HG03442 (cell line): ENCODE data around the gene ERICH4.
"Not testable (repeated sequence)": the region's sequence is repeated elsewhere in the genome, so short reads cannot be mapped to it uniquely, and the experiment has no call there.

ENCODE experiments used
- ATAC-seq: cut with Tn5 transposase; IDR thresholded peaks from one replicate; pipeline ENCODE4 v1.9.1; 2021; ENCODE audit warnings: mild to moderate bottlenecking, moderate library complexity; ENCODE audit not compliant: unreplicated experiment

ERICH4 gene, protein sequence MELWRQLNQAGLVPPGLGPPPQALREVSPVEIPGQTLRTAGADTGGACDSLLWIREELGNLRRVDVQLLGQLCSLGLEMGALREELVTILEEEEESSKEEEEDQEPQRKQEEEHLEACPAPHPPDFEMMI

DNA sequence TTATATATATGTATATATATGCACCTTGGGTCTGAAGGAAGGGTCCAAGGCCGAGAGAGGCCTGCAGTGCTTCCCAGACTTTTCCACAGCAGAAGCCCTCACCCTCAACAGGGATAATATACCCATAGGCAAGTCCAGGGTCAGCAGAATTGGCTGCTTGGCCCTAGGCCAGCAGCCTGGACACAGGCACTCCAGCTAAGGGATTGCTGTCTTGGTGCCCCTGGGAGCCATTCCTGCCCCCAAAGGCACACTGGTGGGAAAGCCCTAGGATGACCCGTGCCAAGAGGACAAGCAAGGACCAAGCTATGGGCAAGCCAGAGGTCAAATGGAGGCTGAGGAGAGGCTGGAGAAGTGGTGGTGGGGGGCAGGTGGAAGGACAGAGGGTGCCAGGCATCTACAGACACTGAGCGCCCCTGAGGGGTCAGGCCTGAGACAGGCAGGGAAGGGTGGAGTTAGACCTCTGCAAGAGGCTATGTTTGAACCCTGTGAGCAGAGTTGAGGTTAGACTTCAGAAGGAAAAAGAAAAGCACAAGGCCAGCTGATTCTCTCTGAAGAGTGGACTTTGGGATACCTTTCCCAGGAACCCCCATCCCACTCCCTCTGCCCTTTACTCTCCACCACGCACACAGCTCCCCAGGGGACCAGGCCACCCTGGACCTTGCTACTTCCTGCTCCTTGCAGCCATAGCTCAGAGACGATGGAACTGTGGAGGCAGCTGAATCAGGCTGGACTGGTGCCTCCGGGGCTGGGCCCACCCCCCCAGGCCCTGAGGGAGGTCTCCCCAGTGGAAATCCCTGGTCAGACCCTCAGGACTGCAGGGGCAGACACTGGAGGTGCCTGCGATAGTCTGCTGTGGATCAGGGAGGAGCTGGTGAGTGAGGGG is at the start of gene ERICH4:
Gene ERICH4 (plus strand): TSS at position 684 of the 883 bp plus-strand sequence. CDS start 14 bp downstream, at position 698.
- ATAC-seq: no peak

- no peak for ATAC-seq
Measured at GRCh38 chr19:41395355-41395754, 47.6 kb upstream of the ERICH4 start.

GRCh38 chr19:41397086-41398049 is 45.6 kb upstream of the ERICH4 start, which contains the start of the genes BCKDHA and EXOSC5:
Gene BCKDHA (plus strand): TSS chr19:41397818. CDS start chr19:41397828, 10 bp downstream.
Gene EXOSC5 (minus strand): TSS chr19:41397359. CDS start chr19:41397328, 31 bp downstream.
- ATAC-seq: peak; percentile 86

DNA sequence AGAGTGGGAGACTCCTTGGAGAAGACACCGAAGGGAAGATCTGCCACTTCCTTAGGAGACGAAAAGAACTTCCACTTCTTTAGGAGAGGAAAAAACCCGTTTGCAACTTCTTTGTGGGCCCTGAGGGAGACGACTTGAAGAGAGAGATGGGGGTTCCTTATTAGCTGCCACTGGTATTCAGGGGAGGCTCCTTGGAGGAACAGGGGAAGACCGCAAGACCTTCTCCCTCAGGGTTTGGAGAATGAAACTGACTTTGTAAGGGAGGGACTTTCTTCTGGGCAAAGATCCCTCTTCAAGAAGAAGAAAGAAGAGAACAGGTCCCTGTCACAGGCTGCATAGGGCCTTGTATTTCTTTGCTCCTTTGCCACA is 44.9 kb upstream of the ERICH4 start:
- ATAC-seq: no peak

DNA sequence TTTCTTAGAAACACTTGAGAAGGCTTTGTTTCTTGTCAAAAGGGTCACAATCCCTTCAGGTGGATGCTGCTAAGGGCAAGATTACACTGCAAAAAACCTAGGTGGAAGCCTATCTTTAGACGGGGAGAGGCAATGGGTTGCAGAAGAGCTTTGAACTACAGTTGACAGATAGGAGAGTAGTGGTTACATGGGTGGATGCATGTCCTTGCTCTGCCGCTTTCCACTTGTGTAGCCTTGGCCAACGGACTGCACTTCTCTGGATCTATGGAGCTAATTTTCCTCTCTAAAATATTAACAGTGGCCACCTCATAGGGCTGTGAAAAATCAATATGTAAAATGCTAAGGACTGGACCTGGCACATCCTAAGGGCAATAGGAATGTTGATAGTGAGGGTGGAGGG is 44.4 kb upstream of the ERICH4 start:
- no peak for ATAC-seq

DNA sequence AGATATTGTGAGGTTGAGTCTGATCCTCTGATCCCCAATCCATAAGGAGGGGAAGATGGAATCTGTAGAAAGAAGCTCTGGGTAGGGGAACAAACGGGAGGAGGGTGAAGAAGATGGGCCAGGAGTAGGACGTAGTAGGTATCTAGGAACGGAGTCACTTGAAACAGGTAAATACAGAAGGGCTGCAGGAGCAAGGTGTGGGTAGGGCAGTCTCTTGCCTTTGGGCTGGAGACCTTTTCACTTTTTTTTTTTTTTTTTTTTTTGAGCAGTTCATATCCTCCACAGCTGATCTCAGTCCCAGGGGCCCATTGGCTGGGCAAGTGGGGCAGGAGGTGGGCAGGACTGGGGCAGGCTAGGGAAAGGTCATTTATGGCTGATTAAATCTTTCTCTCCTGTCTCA is 43.9 kb upstream of the ERICH4 start:
- ATAC-seq: no peak

DNA sequence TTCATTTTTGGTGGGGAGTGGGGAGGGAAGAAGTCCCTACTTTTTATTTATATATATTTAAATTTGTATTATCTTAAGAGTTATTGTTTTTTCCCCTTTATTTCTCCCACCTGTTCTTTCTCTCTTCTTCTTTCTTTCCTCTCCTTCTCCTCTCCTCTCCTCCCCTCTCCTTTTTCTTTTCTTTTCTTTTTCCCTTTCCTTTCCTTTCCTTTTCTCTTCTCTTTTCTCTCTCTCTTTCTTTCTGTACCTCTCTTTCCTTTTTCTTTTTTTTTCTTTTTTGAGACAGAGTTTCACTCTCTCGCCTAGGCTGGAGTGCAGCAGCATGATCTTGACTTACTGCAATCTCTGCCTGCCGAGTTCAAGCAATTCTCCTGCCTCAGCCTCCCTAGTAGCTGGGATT is 43.4 kb upstream of the ERICH4 start:
- no peak for ATAC-seq

DNA sequence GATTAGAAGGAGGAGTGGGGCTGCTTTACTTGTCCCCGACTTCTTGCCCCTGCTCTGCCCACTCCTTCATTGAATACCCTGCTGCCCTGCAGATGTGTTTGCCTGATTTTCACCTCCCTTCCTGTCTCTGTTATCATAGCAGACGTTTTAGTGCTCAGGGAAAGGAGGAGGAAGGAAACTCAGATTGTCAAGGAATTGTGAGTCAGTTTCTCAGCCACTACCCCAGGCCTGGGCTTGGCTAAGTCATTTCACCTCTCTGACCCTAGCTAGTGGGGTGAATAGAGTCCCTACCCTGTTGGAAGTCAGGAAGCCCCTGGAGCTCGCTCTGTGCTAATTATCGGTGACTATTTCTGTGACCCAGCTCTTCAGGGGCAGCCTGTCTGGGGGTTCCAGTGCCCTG is 41.5 kb upstream of the ERICH4 start:
- no peak for ATAC-seq

- ATAC-seq: no peak
Measured at GRCh38 chr19:41402010-41402409, 40.9 kb upstream of the ERICH4 start.

GRCh38 chr19:41403181-41403970 is 39.6 kb upstream of the ERICH4 start:
- no peak for ATAC-seq

- no peak for ATAC-seq
Measured at GRCh38 chr19:41405776-41406175, 37.2 kb upstream of the ERICH4 start.

- ATAC-seq: no peak
Measured at GRCh38 chr19:41407271-41407670, 35.7 kb upstream of the ERICH4 start.

DNA sequence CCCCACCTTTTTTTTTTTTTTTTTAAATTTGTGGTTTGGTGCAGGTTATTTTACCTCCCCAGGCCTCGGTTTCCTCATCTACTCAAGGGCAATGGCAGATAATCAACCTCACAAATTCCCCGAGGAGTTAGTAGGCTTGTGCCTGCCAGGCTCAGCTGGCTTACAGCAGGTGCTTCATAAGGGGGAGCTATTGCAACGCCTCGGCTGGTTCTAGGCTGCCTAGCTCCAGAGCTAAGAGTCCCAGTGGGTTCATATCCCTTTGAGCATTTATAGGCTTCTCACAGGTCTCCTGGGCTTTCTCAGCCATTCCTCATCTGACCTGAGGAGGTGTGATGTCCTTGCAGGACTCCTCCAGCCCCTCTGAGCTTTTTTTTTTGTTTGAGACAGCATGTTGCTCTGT is 34.7 kb upstream of the ERICH4 start:
- no peak for ATAC-seq

DNA sequence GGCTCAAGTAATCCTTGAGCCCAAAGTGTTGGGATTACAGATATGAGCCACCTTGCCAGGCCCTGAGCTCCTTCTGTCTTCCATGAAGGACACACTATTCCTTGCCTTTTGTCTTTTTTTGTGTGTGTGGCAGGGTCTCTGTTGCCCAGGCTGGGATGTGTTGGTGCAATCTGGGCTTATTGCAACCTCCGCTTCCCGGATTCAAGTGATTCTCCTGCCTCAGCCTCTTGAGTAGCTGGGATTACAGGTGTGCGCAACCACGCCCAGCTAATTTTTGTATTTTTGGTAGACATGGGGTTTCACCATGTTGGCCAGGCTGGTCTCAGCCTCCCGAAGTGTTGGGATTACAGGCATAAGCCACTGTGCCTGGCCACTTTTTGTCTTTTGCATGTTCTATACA is 34.1 kb upstream of the ERICH4 start:
- not testable (repeated sequence) for ATAC-seq

- no peak for ATAC-seq
Measured at GRCh38 chr19:41409288-41409687, 33.7 kb upstream of the ERICH4 start.

- no peak for ATAC-seq
Measured at GRCh38 chr19:41410336-41411054, 32.5 kb upstream of the ERICH4 start.

GRCh38 chr19:41411100-41411967 is 31.6 kb upstream of the ERICH4 start:
- no peak for ATAC-seq

DNA sequence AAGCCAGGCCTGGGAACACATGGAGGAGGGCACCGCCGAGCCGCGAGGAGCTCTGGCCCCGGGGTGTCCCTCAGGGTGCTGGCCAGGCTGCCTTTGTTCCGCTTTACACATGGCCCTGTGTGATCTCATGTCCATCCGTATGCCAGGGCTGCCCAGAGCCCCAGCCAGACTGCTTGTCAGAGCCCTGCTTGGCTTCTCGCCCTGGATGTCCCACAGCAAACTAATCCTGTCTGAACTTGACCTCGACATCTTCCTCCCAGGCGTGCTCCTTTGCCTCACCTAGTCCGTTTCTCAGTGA is 31.0 kb upstream of the ERICH4 start:
- no peak for ATAC-seq

- no peak for ATAC-seq
Measured at GRCh38 chr19:41412953-41413352, 30.0 kb upstream of the ERICH4 start.
